CD14-positive monocyte (primary cell): ENCODE measurements around the gene GAREM2. TPM values are rescaled to one million over a fixed set of nuclear protein-coding genes. Genes with fewer than 3 reads are reported as not detected.

Experiments used
- DNase-seq, 3 donors: peaks; one replicate each; pipeline ENCODE4 v3.0.0-alpha.2; 2011 to 2022
- H2AFZ ChIP-seq: 2 replicates; pipeline ENCODE4 v1.6.0; 2012; ENCODE audit warnings: mild to moderate bottlenecking, low read depth, low read length, inconsistent platforms; ENCODE audit not compliant: insufficient read depth, poor library complexity, severe bottlenecking
- H3K27ac ChIP-seq, 2 donors: 1 replicate in 1 of 2; 2 replicates in 1 of 2; pipeline ENCODE4 v1.5.1; 2012 to 2013; ENCODE audit warnings: low read length in 2 of 2, control low read depth in 1 of 2, inconsistent platforms in 1 of 2, low read depth in 1 of 2, mild to moderate bottlenecking in 1 of 2
- H3K27me3 ChIP-seq, 2 donors: one replicate each; pipeline versions ENCODE4 v1.6.0 to v1.6.1; 2011 to 2013; ENCODE audit warnings: low read length in 2 of 2; ENCODE audit not compliant: control insufficient read depth in 2 of 2, insufficient read depth in 2 of 2
- H3K36me3 ChIP-seq, 2 donors: replicated peaks in 1 of 2; 1 replicate in 1 of 2; 2 replicates in 1 of 2; pipeline versions ENCODE4 v1.5.1 to v1.6.1; 2012 to 2013; ENCODE audit warnings: low read length in 2 of 2, control low read depth in 1 of 2, inconsistent platforms in 1 of 2, mild to moderate bottlenecking in 1 of 2; ENCODE audit not compliant: insufficient read depth in 2 of 2, control insufficient read depth in 1 of 2
- H3K4me1 ChIP-seq, 2 donors: 1 replicate in 1 of 2; 2 replicates in 1 of 2; pipeline versions ENCODE4 v1.5.1 to v1.6.1; 2012 to 2013; ENCODE audit warnings: low read length in 2 of 2, control low read depth in 1 of 2, inconsistent platforms in 1 of 2, mild to moderate bottlenecking in 1 of 2, moderate library complexity in 1 of 2; ENCODE audit not compliant: insufficient read depth in 2 of 2, control insufficient read depth in 1 of 2
- H3K4me2 ChIP-seq: replicated peaks from 2 replicates; pipeline ENCODE3; 2012; ENCODE audit warnings: low read length, moderate library complexity, mild to moderate bottlenecking; ENCODE audit not compliant: poor library complexity, severe bottlenecking; ENCODE audit errors: extremely low read depth
- H3K4me3 ChIP-seq, 3 experiments: fragments of 200-600 bp in 1 of 3; sonication (generic) in 1 of 3; replicated peaks in 1 of 3; 1 replicate in 2 of 3; 2 replicates in 1 of 3; pipeline ENCODE4 v1.5.1; 2011 to 2013; ENCODE audit warnings: low read length in 3 of 3, mild to moderate bottlenecking in 3 of 3, control low read depth in 2 of 3, low read depth in 2 of 3, inconsistent platforms in 1 of 3, moderate library complexity in 1 of 3
- H3K79me2 ChIP-seq: 2 replicates; pipeline ENCODE4 v1.6.0; 2012; ENCODE audit warnings: mild to moderate bottlenecking, control low read depth, inconsistent platforms, low read length, moderate library complexity; ENCODE audit not compliant: insufficient read depth
- H3K9ac ChIP-seq: 2 replicates; pipeline ENCODE4 v1.6.0; 2017; ENCODE audit warnings: low read length, mild to moderate bottlenecking; ENCODE audit not compliant: insufficient read depth, poor library complexity, severe bottlenecking
- H3K9me3 ChIP-seq, 2 donors: replicated peaks in 1 of 2; 1 replicate in 1 of 2; 2 replicates in 1 of 2; pipeline versions ENCODE4 v1.5.1 to v1.6.1; 2012 to 2013; ENCODE audit warnings: low read length in 2 of 2, control low read depth in 1 of 2; ENCODE audit not compliant: control insufficient read depth in 1 of 2, insufficient read depth in 1 of 2
- H4K20me1 ChIP-seq: 2 replicates; pipeline ENCODE4 v1.6.0; 2012; ENCODE audit warnings: mild to moderate bottlenecking, low read length, control low read depth, moderate library complexity; ENCODE audit not compliant: insufficient read depth
- H3K27ac Mint-ChIP-seq, 7 donors: one replicate each; pipeline ENCODE4 v1.8.0; 2020; ENCODE audit warnings: mild to moderate bottlenecking in 7 of 7, mixed read lengths in 7 of 7, moderate library complexity in 6 of 7, inconsistent platforms in 2 of 7
- H3K27me3 Mint-ChIP-seq, 3 donors: one replicate each; pipeline ENCODE4 v1.8.0; 2021 to 2022; ENCODE audit warnings: low read depth in 3 of 3, mild to moderate bottlenecking in 3 of 3, mixed read lengths in 3 of 3, moderate library complexity in 3 of 3, inconsistent platforms in 1 of 3
- H3K36me3 Mint-ChIP-seq, 2 donors: one replicate each; pipeline ENCODE4 v1.8.0; 2020; ENCODE audit warnings: mixed read lengths in 2 of 2, inconsistent platforms in 1 of 2, mild to moderate bottlenecking in 1 of 2
- H3K4me1 Mint-ChIP-seq: one replicate; pipeline ENCODE4 v1.8.0; 2020; ENCODE audit warnings: mild to moderate bottlenecking, mixed read lengths
- H3K4me3 Mint-ChIP-seq, 2 donors: one replicate each; pipeline ENCODE4 v1.8.0; 2020; ENCODE audit warnings: mild to moderate bottlenecking in 2 of 2, mixed read lengths in 2 of 2, moderate library complexity in 1 of 2
- H3K9me3 Mint-ChIP-seq, 7 donors: one replicate each; pipeline ENCODE4 v1.8.0; 2020 to 2022; ENCODE audit warnings: mixed read lengths in 7 of 7, mild to moderate bottlenecking in 6 of 7, moderate library complexity in 6 of 7, inconsistent platforms in 2 of 7
- WGBS: methylation state at CpG from one replicate; pipeline ENCODE4 v1.1.5; 2013; ENCODE audit warnings: missing lambda C conversion rate; ENCODE audit not compliant: insufficient coverage; 5-methylcytosine and 5-hydroxymethylcytosine counted together
- intact Hi-C, 2 donors: fragments of 100-400 bp; cut with micrococcal nuclease; formaldehyde crosslinking; loops; one replicate each; pipeline versions ENCODE4 v1.15.0 to v1.15.1; 2023
- polyA plus RNA-seq, 3 donors: library from polyadenylated mRNA; depleted of rRNA in 1 of 3; unstranded in 2 of 3; stranded (reverse) in 1 of 3; fragments of 300-500 nt in 2 of 3; fragments of >200 nt in 1 of 3; fragmentation: Illumina TruSeq in 2 of 3; gene quantifications; 1 replicate in 2 of 3; 2 replicates in 1 of 3; pipeline ENCODE4 v1.2.3, GENCODE V29; 2012 to 2021
- TF ChIP-seq, protein P1 (sequence below): fragments of 200-600 bp; IDR thresholded peaks from one replicate; pipeline ENCODE4 v1.8.0; 2022; ENCODE audit warnings: antibody characterized with exemption, mild to moderate bottlenecking

Gene GAREM2
- polyA plus RNA-seq, 3 donors = 0.08 to 0.09 TPM; not detected in 1

DNA sequence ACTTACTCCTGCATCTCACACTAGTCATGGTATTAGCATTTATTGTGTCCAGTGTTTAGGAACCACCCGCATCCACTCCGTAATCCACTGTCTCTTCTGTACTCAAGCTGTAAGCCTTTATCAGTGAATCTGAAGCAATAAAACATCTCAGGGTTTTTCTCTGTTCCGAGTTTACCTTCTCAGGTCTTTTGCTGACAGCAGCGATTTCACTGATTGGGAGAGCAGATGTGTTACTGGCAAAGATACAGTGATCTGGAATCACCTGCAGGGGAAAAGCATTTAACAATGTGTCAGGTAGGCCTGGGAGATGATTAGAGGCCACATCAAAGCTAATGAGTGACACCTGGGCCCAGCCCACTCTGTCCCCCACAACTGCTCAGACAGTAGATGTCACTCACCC lies 24.6 kb downstream of the GAREM2 start:
- peak overlapping the region in 1 of 2 donors; percentile 63 for H3K27ac ChIP-seq
- no peak overlapping the region for H3K9ac ChIP-seq
- no peak overlapping the region for H3K4me2 ChIP-seq
- H2AFZ ChIP-seq = no peak overlapping the region
- H3K79me2 ChIP-seq = no peaks in the 10 kb centered on the region
- H4K20me1 ChIP-seq = peaks cover 25% of the 10 kb centered on the region
- H3K4me1 ChIP-seq = peaks cover 14 to 16% of the 10 kb centered on the region in 2 donors
- no peaks in the 10 kb centered on the region for H3K27me3 ChIP-seq
- no peak overlapping the region for H3K4me3 Mint-ChIP-seq
- no peak for DNase-seq
- 96% methylated on average over 4 of the region's 4 CpGs for WGBS
- H3K36me3 ChIP-seq = peaks cover 84 to 99% of the 10 kb centered on the region in 2 donors
- H3K27me3 Mint-ChIP-seq = no peaks in the 10 kb centered on the region
- no peak overlapping the region for H3K4me3 ChIP-seq
- peak overlapping the region in 5 of 7 donors; percentile 18 to 36 (median 24) for H3K27ac Mint-ChIP-seq
- TF ChIP-seq, protein P1, sequence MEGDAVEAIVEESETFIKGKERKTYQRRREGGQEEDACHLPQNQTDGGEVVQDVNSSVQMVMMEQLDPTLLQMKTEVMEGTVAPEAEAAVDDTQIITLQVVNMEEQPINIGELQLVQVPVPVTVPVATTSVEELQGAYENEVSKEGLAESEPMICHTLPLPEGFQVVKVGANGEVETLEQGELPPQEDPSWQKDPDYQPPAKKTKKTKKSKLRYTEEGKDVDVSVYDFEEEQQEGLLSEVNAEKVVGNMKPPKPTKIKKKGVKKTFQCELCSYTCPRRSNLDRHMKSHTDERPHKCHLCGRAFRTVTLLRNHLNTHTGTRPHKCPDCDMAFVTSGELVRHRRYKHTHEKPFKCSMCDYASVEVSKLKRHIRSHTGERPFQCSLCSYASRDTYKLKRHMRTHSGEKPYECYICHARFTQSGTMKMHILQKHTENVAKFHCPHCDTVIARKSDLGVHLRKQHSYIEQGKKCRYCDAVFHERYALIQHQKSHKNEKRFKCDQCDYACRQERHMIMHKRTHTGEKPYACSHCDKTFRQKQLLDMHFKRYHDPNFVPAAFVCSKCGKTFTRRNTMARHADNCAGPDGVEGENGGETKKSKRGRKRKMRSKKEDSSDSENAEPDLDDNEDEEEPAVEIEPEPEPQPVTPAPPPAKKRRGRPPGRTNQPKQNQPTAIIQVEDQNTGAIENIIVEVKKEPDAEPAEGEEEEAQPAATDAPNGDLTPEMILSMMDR = no peak
- H3K4me1 Mint-ChIP-seq = peaks cover 14% of the 10 kb centered on the region
- H3K9me3 ChIP-seq = peaks cover 3 to 8% of the 10 kb centered on the region in 2 donors
- peaks cover 3 to 17% (median 10%) of the 10 kb centered on the region in 7 donors for H3K9me3 Mint-ChIP-seq
- peaks cover 85 to 96% of the 10 kb centered on the region in 2 donors for H3K36me3 Mint-ChIP-seq
- intact Hi-C loops = no loop called here

DNA sequence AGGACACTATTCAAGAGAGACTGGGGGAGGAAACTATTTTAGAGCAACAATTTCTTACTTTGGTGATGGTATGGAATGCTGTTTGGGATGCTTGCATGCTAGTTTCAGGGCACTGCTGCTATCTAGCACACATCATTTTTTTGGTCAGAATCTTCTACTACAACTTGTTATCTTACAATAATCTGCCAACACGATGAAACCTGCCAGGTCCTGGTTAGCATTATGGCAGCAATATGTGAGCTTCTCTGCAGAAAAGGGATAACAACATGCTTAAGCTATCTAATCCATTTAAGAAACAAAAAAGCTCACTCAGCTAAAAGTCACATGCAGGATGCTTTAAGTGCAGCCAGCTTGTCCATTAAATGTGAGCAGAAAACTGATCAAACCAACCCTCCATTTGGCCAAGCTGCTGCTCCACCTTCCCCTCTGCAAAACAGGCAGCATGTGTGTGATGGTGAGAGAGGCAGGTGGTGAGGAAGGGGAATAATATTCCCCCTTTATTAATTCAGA lies 30.1 kb downstream of the GAREM2 start:
- DNase-seq = no peak
- Histone ChIP-seq H4K20me1 (no peaks in the 10 kb centered on the region), H3K79me2 (no peaks in the 10 kb centered on the region), H3K27me3 (no peaks in the 10 kb centered on the region), H3K27ac (no peak overlapping the region), H3K36me3 (peaks cover 90 to 99% of the 10 kb centered on the region in 2 donors), H3K4me1 (no peaks in the 10 kb centered on the region), H3K9ac (no peak overlapping the region), H2AFZ (no peak overlapping the region), H3K4me3 (no peak overlapping the region), H3K4me2 (no peak overlapping the region), H3K9me3 (peaks cover 0 to under 1% of the 10 kb centered on the region in 2 donors)
- peaks cover 0 to 10% (median 3%) of the 10 kb centered on the region in 7 donors for H3K9me3 Mint-ChIP-seq
- H3K4me3 Mint-ChIP-seq = no peak overlapping the region
- H3K4me1 Mint-ChIP-seq = no peaks in the 10 kb centered on the region
- 100% methylated on average over 1 of the region's 1 CpG for WGBS
- H3K27ac Mint-ChIP-seq = no peak overlapping the region
- intact Hi-C loops = no loop called here
- TF ChIP-seq, protein P1 = no peak
- H3K36me3 Mint-ChIP-seq = peaks cover 87 to 94% of the 10 kb centered on the region in 2 donors
- H3K27me3 Mint-ChIP-seq = no peaks in the 10 kb centered on the region
